Fibroblast of villous mesenchyme (primary cell): ENCODE results near the gene ADAMTSL4. TPM values are rescaled to one million over a fixed set of nuclear protein-coding genes. Genes with fewer than 3 reads are reported as not detected.
"Not testable (repeated sequence)": the region's sequence is repeated elsewhere in the genome, so short reads cannot be mapped to it uniquely, and the experiment has no call there.

Source experiments
- DNase-seq: peaks from one replicate; pipeline ENCODE4 v3.0.0-alpha.2; 2010; ENCODE audit warnings: low read depth
- H3K4me3 ChIP-seq: 2 replicates; pipeline ENCODE4 v1.5.1; 2011; ENCODE audit warnings: low read depth, mild to moderate bottlenecking, low read length
- total RNA-seq: library from RNA; depleted of rRNA; stranded (reverse); fragments of >200 nt; gene quantifications from 2 replicates; pipeline ENCODE4 v1.2.3, GENCODE V29; 2012
- TF ChIP-seq, protein P1 (sequence below): IDR thresholded peaks from 2 replicates; pipeline ENCODE4 v1.5.1; 2012; ENCODE audit warnings: low read depth, mild to moderate bottlenecking, low read length; ENCODE audit not compliant: insufficient read depth

Gene ADAMTSL4
- total RNA-seq, 1 donor: 8.6 TPM

DNA sequence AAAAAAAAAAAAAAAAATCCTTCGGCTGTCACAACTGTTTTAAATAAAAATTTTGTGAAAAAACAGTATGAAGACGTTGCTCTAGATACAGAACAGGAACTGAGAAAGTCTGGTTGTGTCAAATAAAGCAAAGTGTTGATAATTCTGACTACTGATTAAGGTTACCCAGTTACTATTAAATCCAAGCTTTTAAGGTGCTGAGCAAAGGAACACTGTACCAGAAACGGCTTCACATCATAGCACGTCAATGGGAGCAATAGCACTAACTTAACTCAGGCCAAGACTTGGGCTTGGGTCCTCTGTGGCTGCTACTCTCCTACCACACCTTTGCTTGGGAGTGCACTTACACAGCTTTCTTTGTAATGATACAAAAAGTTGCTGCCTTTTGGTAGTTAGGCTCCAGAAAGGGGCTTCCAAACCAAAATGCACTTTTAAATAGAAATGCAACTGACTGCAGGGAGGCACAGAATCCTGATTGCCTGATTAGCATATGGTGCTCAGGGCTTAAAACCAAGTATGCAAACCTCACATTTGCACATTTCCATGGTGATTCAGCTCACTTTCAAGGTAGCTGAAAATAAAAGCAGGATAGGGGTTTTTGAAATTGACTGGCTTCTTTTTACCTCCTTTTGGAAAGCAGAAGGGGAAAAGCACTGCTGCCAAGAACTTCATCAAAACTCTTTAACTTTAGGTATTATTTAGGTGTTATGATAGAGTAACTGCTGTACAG lies 23.9 kb downstream of the ADAMTSL4 start:
- no peak for DNase-seq
- H3K4me3 ChIP-seq: peak overlapping the region; percentile 23

DNA sequence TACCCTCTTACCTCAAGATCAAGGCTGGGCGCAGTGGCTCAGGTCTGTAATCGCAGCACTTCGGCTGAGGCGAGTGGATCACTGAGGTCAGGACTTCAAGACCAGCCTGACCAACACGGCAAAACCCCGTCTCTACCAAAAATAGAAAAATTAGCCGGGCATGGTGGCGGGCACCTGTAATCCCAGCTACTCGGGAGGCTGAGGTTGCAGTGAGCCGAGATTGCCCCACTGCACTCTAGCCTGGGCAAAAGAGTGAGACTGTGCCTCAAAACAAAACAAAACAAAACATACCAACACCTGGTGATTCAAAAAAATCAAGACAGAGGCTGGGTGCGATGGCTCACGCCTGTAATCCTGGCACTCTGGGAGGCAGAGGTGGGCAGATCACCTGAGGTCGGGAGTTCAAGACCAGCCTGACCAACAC lies 24.5 kb downstream of the ADAMTSL4 start:
- peak overlapping the region; percentile 23 for H3K4me3 ChIP-seq

More for the DNA sequence above, 23.9 kb downstream of the ADAMTSL4 start:
- TF ChIP-seq, protein P1, sequence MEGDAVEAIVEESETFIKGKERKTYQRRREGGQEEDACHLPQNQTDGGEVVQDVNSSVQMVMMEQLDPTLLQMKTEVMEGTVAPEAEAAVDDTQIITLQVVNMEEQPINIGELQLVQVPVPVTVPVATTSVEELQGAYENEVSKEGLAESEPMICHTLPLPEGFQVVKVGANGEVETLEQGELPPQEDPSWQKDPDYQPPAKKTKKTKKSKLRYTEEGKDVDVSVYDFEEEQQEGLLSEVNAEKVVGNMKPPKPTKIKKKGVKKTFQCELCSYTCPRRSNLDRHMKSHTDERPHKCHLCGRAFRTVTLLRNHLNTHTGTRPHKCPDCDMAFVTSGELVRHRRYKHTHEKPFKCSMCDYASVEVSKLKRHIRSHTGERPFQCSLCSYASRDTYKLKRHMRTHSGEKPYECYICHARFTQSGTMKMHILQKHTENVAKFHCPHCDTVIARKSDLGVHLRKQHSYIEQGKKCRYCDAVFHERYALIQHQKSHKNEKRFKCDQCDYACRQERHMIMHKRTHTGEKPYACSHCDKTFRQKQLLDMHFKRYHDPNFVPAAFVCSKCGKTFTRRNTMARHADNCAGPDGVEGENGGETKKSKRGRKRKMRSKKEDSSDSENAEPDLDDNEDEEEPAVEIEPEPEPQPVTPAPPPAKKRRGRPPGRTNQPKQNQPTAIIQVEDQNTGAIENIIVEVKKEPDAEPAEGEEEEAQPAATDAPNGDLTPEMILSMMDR: no peak

DNA sequence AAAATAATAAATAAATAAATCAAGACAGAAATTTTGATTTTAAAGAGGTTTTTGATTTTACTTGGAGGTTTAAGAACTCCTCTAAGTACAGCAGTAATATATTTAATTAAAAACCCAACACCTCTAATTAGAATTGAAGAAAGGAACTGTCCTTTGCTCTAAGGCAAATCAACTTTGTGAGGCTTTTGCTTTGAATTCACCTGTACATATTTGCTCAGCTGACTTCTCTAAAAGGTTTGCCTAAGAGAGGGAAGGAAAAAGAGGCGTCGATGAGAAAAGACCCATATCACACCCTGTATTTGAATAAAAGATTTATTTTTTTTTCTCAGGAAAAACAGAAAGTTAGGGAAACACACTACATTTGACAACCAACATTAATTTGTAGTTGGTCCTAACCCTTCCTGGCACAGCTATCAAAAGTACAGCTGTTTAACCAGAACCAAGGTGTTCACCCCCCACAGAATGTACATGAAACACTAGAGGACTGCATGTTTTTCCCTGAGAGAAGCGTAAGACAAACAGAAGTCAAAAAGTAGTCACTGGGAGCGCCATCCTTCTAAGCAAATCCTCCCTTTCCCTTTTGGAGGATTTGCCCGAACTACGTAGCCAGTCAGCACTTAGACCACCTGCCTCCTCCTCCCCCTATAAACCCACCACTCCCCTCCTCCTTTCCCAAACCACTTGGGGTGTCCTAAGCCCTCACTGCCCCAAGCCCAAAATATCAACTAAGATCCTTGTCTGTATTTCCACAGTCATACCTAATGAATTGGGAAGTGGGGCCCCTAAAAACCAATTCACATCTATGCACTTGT lies 25.3 kb downstream of the ADAMTSL4 start:
- peak overlapping the region; percentile 95 for H3K4me3 ChIP-seq
- no peak for DNase-seq
- TF ChIP-seq, protein P1: no peak

More for the DNA sequence above, 24.5 kb downstream of the ADAMTSL4 start:
- DNase-seq: not testable (repeated sequence)

DNA sequence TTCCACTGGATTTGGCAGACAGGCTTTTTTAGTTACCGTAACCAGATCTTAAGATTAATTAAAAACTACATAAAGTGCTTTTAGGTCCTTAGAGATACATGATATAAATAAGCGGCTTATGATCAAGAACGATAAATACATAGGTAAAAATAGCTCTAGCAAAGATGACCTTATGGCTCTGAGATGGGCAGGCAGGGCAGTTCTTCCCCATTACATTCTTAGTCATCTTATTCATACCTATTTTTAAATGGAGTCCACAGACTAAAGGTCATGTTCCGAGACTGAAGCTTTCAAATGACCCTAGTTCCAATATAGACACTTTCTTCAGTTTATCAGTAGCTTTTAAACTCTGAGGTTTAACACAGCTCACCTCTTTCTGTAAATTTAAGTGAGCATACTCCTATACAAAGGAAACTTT lies 25.9 kb downstream of the ADAMTSL4 start:
- peak overlapping the region; percentile 95 for H3K4me3 ChIP-seq
- TF ChIP-seq, protein P1: no peak
- no peak for DNase-seq

DNA sequence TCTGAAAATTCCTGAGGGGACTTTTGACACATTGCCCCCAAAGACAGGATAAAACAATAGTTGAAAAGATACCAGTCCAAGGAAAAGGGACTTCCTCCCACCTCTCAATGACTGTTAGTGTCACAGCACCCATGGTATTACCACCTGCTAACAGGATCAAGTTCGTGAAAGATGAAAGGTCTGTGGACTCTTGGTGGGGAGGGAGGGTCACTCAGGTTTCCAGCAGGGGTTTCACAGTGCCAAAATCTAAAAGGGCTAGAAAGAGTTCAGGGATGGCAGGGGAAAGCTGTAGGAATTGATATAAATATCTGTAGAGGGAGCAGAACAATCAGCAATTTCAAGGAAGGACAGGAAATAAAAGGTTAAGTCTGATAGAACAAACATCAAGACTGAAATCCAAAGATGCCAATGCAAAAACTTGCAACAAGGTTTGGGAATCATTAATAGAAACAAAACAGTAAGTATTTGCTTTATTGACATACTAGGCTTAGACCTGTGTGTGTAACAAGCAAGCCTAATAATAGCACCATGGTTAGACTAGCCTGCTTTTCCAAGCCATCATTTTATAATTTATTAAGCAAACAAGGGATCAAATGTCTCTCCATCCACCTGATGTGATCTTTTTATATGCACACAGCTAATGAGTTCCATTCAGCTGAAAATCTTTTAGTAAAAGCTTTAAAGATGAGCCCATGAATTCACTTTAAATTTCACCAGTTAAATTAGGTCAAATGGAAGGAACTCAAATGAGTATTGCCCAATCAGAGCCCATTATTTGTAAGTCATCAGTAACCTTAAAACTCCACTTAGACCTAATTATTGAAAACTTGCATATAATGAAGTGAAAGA lies 26.5 kb downstream of the ADAMTSL4 start:
- peak; percentile 48 for DNase-seq
- peak overlapping the region; percentile 95 for H3K4me3 ChIP-seq
- TF ChIP-seq, protein P1: no peak

DNA sequence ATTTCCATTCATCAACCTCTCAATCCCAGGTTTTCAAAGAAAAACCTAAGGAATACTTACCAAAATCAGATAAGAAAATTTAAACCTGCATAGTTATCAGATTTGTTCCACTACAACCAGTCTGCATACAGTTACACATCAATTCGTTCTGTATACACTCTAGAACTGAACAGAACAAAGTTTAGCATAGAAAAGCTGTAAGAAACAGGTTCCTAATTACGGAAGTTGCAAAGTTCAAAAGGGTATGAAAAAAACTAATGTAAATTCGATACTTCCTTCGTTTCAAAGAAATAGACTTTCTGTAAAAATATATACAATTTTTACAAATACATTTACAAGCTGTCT lies 27.1 kb downstream of the ADAMTSL4 start:
- DNase-seq: no peak
- TF ChIP-seq, protein P1: no peak
- H3K4me3 ChIP-seq: peak overlapping the region; percentile 95
